GM19239 (cell line): ENCODE measurements around the gene MSMB.
A peak's percentile ranks its signal among the peaks of the same experiment; 100 is the strongest.

Experiments used
- DNase-seq: peaks from one replicate; pipeline ENCODE4 v3.0.0; 2011; ENCODE audit warnings: low spot score; ENCODE audit not compliant: insufficient read length
- FAIRE-seq: peaks from 2 replicates; lab custom pipeline; 2011; peaks lifted over from hg19 to GRCh38; lab: Jason Lieb, UNC

MSMB gene

DNA sequence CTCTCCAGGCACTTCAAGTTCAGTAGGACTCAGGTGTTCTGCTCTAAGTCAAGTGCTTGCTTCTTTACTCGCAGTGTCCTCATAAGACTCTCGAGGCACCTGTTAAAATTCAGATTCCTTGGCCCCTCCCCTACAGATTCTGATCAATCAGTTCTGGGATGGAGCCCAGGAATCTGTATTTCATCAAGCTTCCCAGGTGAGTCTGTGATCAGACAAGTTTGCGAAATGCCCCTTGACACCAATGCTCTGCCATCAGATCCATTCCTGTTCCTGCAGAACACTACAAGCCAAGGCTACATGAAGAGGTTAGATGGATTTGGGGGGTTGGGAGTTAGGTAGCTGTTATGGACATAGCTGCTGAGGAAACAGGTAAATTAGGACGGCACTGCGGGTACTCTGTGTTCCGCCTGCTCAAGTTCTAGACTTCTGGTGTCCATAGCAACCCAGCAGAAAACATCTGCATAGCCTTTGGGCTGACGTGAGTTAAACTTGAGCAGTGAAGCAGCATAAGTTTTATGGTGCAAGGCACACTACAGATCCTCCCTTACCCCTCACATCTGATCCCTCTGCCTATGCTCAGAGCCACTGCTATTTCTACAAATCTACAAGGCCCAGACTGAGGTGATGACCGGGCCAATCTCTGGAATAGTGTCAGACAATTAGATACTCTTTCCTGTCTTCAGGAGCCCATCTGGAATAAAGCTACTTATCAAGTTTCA, 8.8 kb downstream of the MSMB start:
- no peak for DNase-seq
- no peak for FAIRE-seq

DNA sequence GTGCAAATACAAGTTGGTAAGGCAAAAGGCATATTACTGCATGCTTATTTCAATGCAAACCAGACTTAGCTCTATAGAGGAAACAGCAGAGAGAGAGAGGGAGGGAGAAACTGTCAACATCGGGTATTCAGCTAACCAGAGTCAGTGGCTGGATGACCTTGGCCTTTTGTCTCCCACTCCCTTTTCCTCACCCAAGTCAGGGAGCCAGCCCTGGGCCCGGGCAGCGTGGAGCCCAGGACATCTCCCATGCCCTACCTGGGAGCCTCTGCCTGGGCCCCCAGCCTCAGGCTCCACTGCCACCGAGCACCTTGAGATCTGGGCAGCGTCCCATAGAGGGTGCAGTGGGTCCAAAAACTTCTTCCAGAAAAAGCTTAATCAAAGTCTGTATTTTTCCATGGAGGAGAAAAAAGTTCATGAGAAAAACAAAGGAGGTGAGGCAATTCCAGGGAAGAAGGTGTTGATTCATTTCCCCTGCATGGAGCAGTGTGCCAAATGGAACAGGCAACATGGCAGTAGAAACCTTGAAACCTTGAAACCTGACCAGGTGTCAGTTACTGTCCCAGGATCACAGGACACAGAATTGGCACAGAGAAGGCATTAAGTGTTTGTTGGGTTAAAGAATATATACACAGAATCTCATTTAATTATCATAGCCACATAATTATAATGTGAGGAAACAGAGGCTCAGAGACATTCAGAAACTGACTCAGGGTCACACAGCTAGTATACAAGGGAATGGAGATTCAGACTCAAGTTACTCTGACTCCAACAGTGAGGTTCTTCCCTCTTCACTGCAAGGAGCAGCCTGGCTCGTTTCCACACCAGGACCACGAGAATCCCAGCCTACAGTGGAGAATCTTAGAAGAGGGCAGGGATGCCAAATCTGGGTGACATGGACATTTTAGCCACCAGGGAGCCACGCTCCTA, 9.9 kb downstream of the MSMB start:
- DNase-seq (no peak), FAIRE-seq (no peak)

DNA sequence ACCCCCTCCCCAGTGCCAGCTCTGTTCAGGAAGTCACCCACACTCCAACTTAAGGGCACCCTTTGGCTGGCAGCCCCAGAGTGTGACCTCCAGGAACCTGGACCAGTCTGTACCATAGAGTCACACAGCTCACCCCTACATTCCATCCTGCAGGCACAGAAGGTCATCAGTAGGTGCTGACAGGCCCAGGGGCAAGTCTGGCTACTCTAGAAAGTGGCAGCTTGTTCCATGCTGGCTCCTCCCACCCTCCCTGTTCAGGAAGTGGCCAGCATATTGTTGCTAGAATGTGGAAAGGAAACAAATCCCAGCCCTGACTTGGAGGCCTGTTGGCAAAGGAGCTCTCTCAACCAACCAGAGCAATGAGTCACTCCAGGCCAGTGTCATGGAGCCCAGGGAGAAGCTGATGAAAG, 12.5 kb downstream of the MSMB start:
- no peak for FAIRE-seq
- no peak for DNase-seq

DNA sequence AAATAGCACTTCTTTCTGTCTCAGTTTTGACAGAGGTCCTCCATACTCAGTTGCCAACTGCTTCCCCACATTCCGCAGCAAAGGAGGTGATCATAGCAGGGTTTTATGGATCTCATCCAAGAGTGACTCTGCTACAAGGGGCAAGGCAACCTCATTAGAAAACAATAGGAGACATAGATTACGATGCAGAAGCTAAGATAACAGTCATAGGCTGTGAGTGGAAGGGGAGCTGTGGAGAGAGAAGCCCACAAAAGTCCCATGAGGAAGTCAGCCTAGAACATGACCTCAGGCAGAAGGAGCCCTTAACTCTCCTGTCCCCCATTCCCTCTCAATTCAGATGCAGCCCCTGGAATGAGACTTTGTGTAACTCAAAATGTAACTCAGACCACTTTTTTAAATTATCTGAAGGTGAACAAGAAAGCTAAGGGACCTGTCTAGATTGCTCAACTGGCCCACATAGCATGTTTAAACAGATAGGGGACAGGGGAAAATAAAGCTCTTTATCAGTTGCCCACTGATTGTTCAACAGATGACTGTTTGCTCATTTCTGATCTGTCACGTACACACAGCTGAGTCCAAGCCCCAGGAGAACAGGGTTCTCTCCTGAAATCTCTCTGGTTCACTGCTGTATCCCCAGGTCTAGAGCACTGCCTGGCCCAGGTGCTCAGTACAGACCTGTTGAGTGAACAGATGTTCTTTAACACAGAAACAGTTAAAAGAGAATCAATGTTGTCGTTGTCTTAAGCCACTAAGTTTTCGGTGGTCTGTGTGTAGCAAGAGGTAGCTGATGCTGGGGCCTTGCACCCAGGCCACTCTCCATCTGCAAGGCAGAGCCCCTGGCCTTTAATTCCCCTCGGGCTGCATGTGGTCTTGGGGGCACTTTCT, 14.2 kb downstream of the MSMB start:
- no peak for FAIRE-seq
- DNase-seq: no peak

DNA sequence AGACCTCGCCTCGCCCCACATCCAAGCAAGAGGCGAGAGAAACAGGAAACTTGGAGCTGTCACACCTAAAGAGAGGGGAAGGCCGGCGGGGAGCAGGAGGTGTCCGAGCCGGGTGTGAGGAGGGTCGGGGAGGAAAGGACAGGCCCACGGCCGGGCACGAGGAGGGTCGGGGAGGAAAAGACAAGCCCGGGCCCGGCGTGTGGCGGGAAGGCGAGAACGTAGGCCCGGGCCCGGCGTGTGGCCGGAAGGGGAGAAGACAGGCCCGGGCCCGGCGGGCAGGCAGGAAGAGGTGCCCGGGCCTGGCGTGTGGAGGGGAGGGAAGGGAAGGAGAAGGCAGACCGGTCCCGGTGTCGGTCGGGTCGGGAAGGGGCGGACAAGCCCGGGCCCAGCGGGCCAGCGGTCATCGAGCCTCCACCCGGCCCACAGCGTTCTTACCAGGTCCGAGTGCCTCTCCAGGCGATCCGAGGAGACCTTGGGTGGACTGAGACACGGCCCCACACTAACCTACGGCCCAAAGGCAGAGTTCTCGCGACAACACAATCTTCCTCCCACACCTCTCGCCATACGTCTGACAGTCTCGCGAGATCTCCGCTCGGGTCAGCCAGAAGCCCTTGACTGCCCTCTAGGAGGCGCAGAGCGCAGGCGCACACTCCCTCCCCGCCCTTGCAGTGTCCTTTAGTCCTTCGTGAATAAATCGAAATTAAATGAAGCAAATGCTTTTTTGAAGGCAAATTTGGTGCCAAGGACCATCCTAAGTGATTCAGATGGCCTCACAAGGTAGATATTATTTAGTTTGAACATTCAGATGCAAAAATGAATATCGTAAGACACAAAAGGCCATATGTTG, 15.8 kb downstream of the MSMB start, which contains the start of gene NCOA4:
Gene NCOA4, minus strand, starts transcription at position 533 of the 847 bp plus-strand sequence. CDS start 13,943 bp downstream, outside the sequence.
- FAIRE-seq (no peak), DNase-seq (peak; percentile 94)

DNA sequence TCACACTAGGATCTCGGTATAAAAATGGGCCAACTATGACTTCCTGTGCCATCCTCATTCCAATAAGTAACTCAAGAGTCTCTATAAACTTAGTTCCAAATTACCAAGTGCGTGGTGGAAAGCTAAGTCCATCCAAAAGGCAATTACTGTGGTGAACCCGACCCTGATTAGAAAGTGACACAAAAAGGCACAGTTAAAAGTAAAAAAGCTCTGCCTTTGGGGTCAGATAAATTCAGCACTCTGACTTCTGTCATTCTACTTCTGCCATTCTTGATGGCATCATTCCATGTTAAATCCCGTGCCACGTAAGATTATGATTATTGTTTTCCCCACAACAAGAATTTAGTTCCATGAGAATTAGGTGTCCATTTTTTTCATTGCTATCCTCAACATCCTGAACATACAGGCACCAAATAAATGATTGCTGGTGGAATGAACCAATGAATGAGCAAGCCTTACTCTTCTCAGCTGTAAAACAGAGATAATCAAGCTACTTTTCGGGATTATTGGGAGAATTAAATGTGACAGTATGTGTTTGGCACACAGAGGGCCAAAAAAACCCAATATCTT, 16.5 kb downstream of the MSMB start:
- FAIRE-seq (no peak), DNase-seq (no peak)

DNA sequence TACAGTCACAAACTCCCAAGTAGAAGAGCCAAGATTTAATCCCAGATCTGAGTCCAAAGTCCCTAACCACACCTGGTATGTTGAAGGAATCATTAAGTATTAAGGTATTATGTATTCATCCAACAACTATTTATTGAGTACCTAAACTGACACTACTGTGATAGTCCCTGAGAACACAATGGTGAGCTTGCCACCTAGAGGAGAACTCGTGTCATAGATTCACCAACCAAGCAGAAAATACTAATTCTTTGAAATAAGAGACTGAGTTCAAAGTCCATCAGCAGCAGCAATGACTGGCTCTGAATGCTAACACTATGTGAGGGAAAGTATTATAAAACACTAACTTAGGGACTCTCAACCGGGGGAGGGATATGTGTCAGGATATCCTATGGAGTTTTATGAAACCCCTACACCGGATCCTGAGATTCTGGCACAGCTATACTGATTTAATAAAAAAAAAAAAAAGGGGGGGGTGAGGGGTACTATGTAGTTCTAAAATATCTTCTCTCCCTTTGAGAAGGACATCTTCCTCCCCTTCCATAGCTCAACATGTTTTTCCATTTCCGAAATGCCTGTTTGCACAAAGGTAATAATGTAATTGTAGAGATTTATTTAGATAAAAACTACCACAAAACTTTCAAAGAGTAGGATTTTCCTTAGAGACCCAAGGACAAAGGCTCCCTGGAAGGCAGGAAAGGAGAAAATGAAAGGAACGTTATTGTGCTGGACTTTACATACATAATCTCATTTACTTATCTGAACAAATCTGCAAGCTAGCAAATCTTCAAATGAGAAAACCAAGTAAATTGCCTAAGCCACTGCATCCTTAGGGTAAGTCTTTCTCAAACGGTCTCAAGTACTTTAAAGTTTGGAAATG, 17.2 kb downstream of the MSMB start:
- FAIRE-seq (no peak), DNase-seq (peak; percentile 20)

DNA sequence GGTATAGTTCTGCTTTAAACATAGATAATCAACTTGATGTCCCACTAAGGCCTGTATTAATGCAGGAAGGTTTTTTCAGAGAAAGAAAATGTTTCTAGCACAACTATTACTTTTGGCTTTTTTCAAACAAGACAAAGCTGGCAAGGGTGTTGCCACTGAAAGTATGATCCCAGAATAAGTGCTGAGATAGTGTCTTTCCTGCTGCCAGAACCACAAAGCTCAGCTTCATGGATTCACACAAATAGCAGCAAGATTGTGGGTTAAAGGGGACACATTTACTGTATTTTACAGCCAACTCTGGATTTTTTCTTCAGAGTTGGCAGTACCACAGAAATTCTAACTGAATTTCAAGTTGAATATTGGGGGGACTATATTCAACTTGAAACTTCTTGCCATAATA, 20.0 kb downstream of the MSMB start:
- DNase-seq (no peak), FAIRE-seq (no peak)

DNA sequence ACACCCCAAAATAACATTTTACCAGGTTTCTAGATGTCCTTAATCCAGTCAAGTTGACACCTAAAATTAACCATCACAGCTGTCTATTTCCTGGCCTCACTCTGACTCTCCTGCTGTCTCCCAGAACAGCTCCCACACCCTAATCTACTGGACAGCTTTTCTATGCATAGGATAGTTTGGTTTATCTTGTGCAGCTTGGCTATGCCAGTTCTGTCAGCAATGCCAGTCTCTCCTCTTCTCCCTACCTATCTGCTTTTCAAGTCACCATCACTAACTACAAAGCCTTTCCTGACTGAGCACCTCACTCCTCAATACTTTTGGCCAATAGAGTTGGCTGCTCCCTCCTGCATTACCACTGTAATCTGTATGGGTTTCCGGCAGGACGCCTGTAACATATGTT, 20.7 kb downstream of the MSMB start:
- FAIRE-seq (no peak), DNase-seq (no peak)

DNA sequence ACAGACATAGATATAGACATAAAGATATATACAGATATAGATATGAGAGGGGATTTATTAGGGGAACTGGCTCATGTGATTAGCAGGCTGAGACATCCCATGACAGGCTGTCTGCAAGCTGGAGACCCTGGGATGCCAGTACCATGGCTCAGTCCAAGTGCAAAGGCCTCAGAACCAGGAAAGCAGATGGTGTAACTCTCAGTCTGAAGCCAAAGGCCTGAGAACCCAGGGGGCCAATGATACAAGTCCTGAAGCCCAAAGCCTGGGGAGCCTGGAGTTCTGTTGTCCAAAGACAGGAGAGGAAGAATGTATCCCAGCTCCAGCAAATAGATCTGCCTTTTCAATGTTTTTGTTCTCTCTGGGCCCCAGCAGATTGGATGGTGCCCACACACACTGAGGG, 21.1 kb downstream of the MSMB start:
- FAIRE-seq (no peak), DNase-seq (no peak)

DNA sequence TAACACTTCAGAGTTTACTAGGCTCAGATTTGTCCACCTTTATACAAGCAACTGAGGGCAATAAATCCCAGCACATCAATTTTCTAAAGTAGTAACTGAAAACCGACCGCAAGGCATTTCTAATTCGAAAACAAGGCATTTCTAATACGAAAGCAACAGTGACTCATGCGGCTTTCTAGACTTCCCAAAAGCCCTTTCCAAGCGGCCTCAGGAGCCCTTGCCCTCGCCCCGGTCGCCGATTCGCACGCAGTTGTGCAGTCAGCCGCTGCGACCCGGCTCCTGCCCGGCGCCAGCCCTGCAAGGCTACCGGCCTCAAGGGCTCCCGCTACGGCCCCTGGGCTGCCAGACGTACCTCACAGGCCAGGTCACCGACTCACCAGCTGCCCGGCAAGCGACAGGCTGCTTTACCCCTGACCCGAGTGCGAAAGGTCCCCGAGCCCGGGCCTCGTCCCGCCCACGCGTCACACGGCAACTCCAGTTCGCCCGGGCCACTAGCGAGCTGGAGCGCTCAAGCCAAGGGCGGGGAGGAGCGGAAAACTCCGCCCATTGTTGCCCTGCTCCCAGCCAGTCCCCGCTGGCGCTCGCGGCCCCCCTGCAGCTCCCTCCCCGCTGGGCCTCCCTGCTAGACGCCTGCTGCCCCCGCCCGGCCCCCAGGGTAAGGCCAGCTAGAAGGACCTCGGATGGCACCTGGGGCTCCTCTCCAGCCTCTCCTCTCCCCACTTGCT, 22.9 kb downstream of the MSMB start:
- no peak for FAIRE-seq
- peak; percentile 71 for DNase-seq

DNA sequence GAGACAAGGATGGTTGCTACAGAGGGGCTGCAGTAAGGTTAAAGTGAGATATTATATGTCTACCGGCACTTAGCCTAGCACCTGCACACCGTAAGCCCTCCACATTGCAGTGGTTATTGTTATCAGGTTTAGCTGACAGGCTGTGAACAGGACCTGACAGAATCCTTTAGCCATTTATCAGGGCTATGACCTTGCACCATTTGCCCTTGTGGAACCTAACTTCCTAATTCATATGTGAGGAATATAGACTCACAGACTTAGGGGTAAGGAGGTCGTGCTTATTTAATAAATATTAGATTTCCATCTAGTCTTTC, 25.8 kb downstream of the MSMB start:
- FAIRE-seq: no peak
- DNase-seq: no peak

DNA sequence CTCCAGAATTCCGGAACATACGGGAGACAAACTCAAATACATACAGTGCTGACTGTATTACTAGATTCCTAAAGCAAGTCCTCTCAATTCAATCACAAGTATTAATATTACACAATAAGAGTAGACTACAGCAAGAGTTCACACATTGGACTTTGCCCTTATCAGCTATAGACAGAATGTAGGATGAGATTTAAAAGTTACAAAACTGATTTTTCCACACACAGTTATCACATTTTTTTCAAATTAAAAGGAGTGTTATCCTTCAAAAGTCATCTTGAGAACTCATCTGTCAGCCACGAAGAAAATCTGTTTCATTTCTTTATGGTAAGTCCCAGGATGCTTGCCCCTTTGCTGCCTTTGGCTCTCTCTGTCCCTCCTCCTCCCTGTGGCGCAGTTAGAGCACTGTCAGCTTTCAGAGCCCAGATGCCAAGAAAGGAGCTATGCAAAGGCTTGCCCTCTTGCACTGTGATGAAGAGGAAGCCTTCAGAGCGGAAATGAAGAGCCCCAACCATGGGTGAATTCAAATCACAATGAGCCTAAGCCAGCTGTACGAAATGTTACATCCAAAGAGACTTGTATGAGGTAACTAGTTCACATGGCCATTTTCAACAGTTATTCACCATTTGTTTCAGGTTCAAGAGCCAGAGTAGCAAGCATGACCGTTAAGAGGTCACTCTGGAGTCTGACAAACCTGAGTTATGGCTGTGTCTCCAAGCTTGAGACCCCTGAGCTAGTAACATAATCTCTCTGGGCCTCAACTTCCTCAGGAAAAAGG, 26.3 kb downstream of the MSMB start:
- DNase-seq: no peak
- no peak for FAIRE-seq

DNA sequence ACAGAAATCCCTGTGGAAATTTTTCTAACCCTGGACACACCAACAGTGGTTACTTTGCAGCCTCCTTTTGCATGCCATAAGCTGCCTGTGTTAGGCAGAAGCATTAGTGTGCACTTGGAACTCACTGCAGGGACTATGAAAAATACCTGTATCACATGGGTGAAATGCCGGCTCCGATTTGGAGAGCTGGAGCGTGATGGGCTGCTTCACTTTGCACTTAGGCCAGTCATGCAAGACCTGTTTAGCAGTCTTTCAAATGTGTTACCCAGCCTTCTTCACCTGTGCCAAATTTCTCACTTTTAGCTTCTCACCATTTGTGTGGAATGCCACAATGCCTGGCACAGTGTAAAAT, 26.9 kb downstream of the MSMB start:
- DNase-seq (no peak), FAIRE-seq (no peak)

DNA sequence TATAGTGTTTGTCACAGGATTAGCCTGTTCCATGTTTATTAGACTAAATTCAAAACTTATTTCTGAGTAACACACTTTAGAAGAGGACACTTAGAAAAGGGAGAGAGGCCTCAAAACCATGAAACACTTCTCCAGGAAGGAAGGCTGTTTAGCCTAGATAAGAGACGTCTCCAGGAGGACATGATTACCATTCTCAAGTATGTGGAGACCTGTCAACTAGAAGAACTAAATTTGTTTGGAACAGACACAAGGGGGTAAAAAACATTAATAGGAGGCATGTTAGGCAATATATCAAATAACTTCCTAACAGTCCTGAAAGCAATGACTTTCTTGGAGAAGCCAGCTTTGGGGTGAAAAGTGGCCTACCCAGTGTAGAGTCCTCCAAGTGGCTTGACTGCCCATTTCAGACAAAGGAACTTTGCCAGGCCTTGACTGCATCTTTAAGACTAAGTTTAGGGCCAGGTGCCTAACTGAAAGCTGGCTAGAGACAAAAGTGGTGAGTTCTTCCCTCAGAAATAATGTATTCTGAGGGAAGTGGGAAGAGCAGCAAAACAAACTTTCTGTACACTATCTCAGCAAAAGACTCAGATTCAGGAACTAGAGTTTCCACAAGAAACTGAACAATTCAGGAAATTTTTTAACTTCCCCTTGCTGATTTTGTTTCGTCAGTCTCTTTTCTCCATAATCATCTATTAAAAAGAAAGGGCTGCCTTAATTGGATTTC, 27.5 kb downstream of the MSMB start:
- FAIRE-seq: no peak
- no peak for DNase-seq

DNA sequence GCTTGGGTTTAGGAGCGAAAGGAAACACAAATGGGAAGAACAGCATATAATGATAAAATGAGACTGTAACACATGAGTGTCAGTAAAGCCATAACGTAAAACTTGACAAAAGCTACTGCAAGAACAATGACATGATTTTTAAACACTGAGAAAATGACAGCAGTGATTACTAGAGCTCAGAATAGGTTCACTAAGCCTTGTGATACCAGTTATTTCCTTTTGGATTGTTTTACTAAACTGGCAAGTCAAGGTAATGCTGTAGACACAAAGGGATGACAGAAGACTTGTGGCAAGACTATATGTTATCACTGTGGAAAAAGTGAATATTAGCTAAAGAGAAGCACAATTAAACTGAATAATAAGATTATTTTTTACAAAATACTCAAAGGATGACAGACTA, 28.3 kb downstream of the MSMB start:
- DNase-seq (no peak), FAIRE-seq (no peak)

DNA sequence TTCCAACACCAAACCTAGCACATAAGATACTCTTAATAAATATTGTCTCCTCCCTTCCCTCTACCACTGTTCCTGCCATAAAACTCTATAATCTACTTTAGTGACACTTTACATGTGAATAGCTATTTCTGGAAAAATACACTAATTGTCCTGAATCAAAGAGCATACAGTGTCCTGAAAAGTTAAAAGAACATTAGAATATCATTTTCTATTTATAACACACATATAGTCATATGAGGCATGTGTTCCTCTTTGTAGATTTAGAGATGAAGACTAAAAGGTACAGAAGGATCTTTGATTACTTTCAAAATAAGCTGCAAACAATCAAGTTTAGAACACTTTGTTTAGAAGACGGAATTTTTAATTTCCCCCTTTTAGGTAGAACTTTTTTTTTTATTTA, 29.3 kb downstream of the MSMB start:
- DNase-seq: no peak
- FAIRE-seq: no peak
